ENCODE measurements around the gene ZNF516.

GRCh38 chr18:76514573-76514972, 19.5 kb upstream of the ZNF516 start:
- TF ChIP-seq EP300 (IDR thresholded peaks at IDR 0.05; ENCODE audit: low read depth in 2 of 2, low read length in 2 of 2) (no peak), EP300 (CRISPR knock-in tag; IDR thresholded peaks at IDR 0.05; ENCODE audit: borderline replicate concordance) (no peak), FOXA1 (IDR thresholded peaks at IDR 0.05) (no peak), FOXA1 (CRISPR knock-in tag; IDR thresholded peaks at IDR 0.05) (no peak), CTCF (CRISPR knock-in tag; IDR thresholded peaks at IDR 0.05) (no peak), ELF1 (CRISPR knock-in tag; IDR thresholded peaks at IDR 0.05) (no peak), PCBP1 (IDR thresholded peaks at IDR 0.05; ENCODE audit: borderline replicate concordance, low read depth, low read length) (no peak), SRF (IDR thresholded peaks at IDR 0.05; ENCODE audit: low read depth, low read length) (no peak), HMGXB4 (CRISPR knock-in tag; IDR thresholded peaks at IDR 0.05; ENCODE audit: borderline replicate concordance in 1 of 2, low read depth in 1 of 2) (no peak), YEATS4 (CRISPR knock-in tag; IDR thresholded peaks at IDR 0.05; ENCODE audit: borderline replicate concordance) (no peak), STAT6 (CRISPR knock-in tag; IDR thresholded peaks at IDR 0.05; ENCODE audit: borderline replicate concordance) (no peak)
